Endothelial cell of umbilical vein (primary cell): ENCODE results near the gene GALNT1. TPM values are rescaled to one million over a fixed set of nuclear protein-coding genes. Genes with fewer than 3 reads are reported as not detected.

Experiments used
- BruUV-seq: library from RNA; stranded (reverse); fragments of 400-500 nt; replicated peaks from 2 replicates; lab custom pipeline; 2021; lab: Mats Ljungman, UMichigan
- CTCF ChIA-PET: fragments of 300-600, 350-600 bp; sonication (Branson Sonifier 250); formaldehyde crosslinking; loops from one replicate; lab custom pipeline; 2021; ENCODE audit warnings: antibody characterized with exemption, inconsistent platforms; lab: Charles Lee
- POLR2A ChIA-PET: fragments of 300-600, 350-600 bp; sonication (Branson Sonifier 250); formaldehyde crosslinking; loops from one replicate; lab custom pipeline; 2021; ENCODE audit warnings: antibody characterized with exemption, inconsistent platforms; lab: Charles Lee
- DNase-seq: peaks from one replicate; pipeline ENCODE4 v3.0.0-alpha.2; 2011; ENCODE audit warnings: low read depth, low spot score
- FAIRE-seq: peaks from 2 replicates; lab custom pipeline; 2011; peaks lifted over from hg19 to GRCh38; lab: Jason Lieb, UNC
- H2AFZ ChIP-seq: 2 replicates; pipeline ENCODE4 v1.6.0; 2012; ENCODE audit warnings: low read depth, low read length, control low read depth, inconsistent platforms
- H3K27ac ChIP-seq: 2 replicates; pipeline ENCODE4 v1.5.1; 2011; ENCODE audit warnings: low read depth, mild to moderate bottlenecking, control low read depth, low read length, moderate library complexity; ENCODE audit not compliant: insufficient read depth
- H3K27me3 ChIP-seq, 2 experiments: 2 replicates each; pipeline versions ENCODE4 v1.6.0 to v1.6.1; 2011; ENCODE audit warnings: low read length in 2 of 2, mixed read lengths in 1 of 2; ENCODE audit not compliant: control insufficient read depth in 2 of 2, insufficient read depth in 2 of 2
- H3K36me3 ChIP-seq, 2 experiments: 2 replicates in 1 of 2; 3 replicates in 1 of 2; pipeline ENCODE4 v1.5.1; 2011; ENCODE audit warnings: low read length in 2 of 2, mild to moderate bottlenecking in 1 of 2, moderate library complexity in 1 of 2; ENCODE audit not compliant: control insufficient read depth in 2 of 2, insufficient read depth in 2 of 2; ENCODE audit errors: extremely low read depth in 1 of 2
- H3K4me1 ChIP-seq: 3 replicates; pipeline ENCODE4 v1.5.1; 2011; ENCODE audit warnings: mild to moderate bottlenecking, low read length; ENCODE audit not compliant: control insufficient read depth, insufficient read depth; ENCODE audit errors: extremely low read depth
- H3K4me2 ChIP-seq: 2 replicates; pipeline ENCODE4 v1.6.1; 2011; ENCODE audit warnings: low read length, control low read depth, mixed read lengths; ENCODE audit not compliant: insufficient read depth
- H3K4me3 ChIP-seq, 3 experiments: fragments of 200-600 bp in 1 of 3; sonication (generic), shearing (Covaris generic) in 1 of 3; replicated peaks in 1 of 3; 2 replicates each; pipeline ENCODE4 v1.5.1; 2011 to 2016; ENCODE audit warnings: control low read depth in 3 of 3, low read length in 3 of 3, mild to moderate bottlenecking in 2 of 3, inconsistent platforms in 1 of 3, low read depth in 1 of 3, moderate library complexity in 1 of 3; ENCODE audit not compliant: insufficient read depth in 1 of 3
- H3K79me2 ChIP-seq: 2 replicates; pipeline ENCODE4 v1.6.0; 2012; ENCODE audit warnings: low read length, inconsistent platforms; ENCODE audit not compliant: control insufficient read depth, insufficient read depth
- H3K9ac ChIP-seq: replicated peaks from 2 replicates; pipeline ENCODE3; 2011; ENCODE audit warnings: low read length, control low read depth; ENCODE audit not compliant: insufficient read depth; ENCODE audit errors: extremely low read depth
- H3K9me1 ChIP-seq: replicated peaks from 3 replicates; pipeline ENCODE4 v1.6.0; 2011; ENCODE audit warnings: mild to moderate bottlenecking, low read length; ENCODE audit not compliant: control insufficient read depth, insufficient read depth; ENCODE audit errors: extremely low read depth
- H3K9me3 ChIP-seq: replicated peaks from 2 replicates; pipeline ENCODE4 v1.5.1; 2012; ENCODE audit warnings: low read length, inconsistent platforms; ENCODE audit not compliant: control insufficient read depth, insufficient read depth
- H4K20me1 ChIP-seq: replicated peaks from 2 replicates; pipeline ENCODE3; 2011; ENCODE audit warnings: mild to moderate bottlenecking, low read length; ENCODE audit not compliant: control insufficient read depth, insufficient read depth; ENCODE audit errors: extremely low read depth
- CTCF ChIP-seq, 2 donors: IDR thresholded peaks; 1 replicate in 1 of 2; 2 replicates in 1 of 2; pipeline ENCODE4 v1.5.1; 2011; ENCODE audit warnings: low read length in 2 of 2, mild to moderate bottlenecking in 2 of 2, moderate library complexity in 2 of 2, control low read depth in 1 of 2, inconsistent platforms in 1 of 2, low read depth in 1 of 2; ENCODE audit not compliant: insufficient read depth in 1 of 2; ENCODE audit errors: extremely low read depth in 1 of 2
- EZH2 ChIP-seq: IDR thresholded peaks from 2 replicates; pipeline ENCODE4 v1.6.1; 2012; ENCODE audit warnings: borderline replicate concordance, low read depth, mild to moderate bottlenecking, moderate library complexity, low read length, inconsistent platforms; ENCODE audit not compliant: severe bottlenecking
- FOS ChIP-seq: IDR thresholded peaks from 2 replicates; pipeline ENCODE4 v1.6.1; 2011; ENCODE audit warnings: mild to moderate bottlenecking, low read length, moderate library complexity, borderline replicate concordance; ENCODE audit not compliant: insufficient read depth
- GATA2 ChIP-seq: IDR thresholded peaks from 2 replicates; pipeline ENCODE4 v1.7.0; 2011; ENCODE audit warnings: low read depth, mild to moderate bottlenecking, moderate library complexity, mixed read lengths, low read length; ENCODE audit not compliant: insufficient read length, insufficient read depth
- JUN ChIP-seq: IDR thresholded peaks from 2 replicates; pipeline ENCODE4 v1.6.1; 2011; ENCODE audit warnings: borderline replicate concordance, low read depth; ENCODE audit not compliant: insufficient read length, insufficient read depth
- MAX ChIP-seq: IDR thresholded peaks from 2 replicates; pipeline ENCODE4 v1.6.1; 2011; ENCODE audit not compliant: insufficient read depth, insufficient read length
- MYC ChIP-seq: IDR thresholded peaks from one replicate; pipeline ENCODE4 v1.6.1; 2011; ENCODE audit warnings: mild to moderate bottlenecking, low read depth, low read length
- POLR2A ChIP-seq: IDR thresholded peaks from 2 replicates; pipeline ENCODE4 v1.6.1; 2012; ENCODE audit warnings: low read depth, mild to moderate bottlenecking, control low read depth, low read length
- POLR2AphosphoS5 ChIP-seq: IDR thresholded peaks from 2 replicates; pipeline ENCODE4 v1.6.1; 2012; ENCODE audit warnings: low read depth, mild to moderate bottlenecking, control low read depth, low read length, moderate library complexity; ENCODE audit not compliant: insufficient read depth
- dilution Hi-C: fragments of 300-500 bp; cut with MboI; formaldehyde crosslinking; loops from one replicate; pipeline ENCODE4 v1.15.0; 2019; ENCODE audit warnings: low sequenced_read_pairs; ENCODE audit not compliant: extremely low pct_ligation_motif_present
- intact Hi-C: fragments of 100-400 bp; cut with micrococcal nuclease; formaldehyde crosslinking; loops from one replicate; pipeline ENCODE4 v1.10.0; 2022
- polyA plus RNA-seq, 4 experiments: library from polyadenylated mRNA; depleted of rRNA in 3 of 4; stranded (reverse) in 3 of 4; unstranded in 1 of 4; fragments of >200 nt; gene quantifications; 2 replicates each; pipeline versions ENCODE4 v1.2.1 to v1.2.3, GENCODE V29; 2011 to 2012; ENCODE audit warnings: missing spikeins in 1 of 4
- total RNA-seq: library from RNA; stranded (reverse); gene quantifications from 2 replicates; pipeline ENCODE4 v1.2.3, GENCODE V29; 2021

Gene GALNT1
- total and polyA plus RNA-seq, 2 donors (not counting 3 experiments of a cell fraction or from before 2014, with no cell fraction given) = 89.9 to 360 TPM

- Histone ChIP-seq H3K36me3 (peaks cover 0 to 9% of the 10 kb centered on the region in 2 experiments), H2AFZ (no peak overlapping the region), H3K4me2 (no peak overlapping the region), H3K4me1 (peaks cover 66% of the 10 kb centered on the region), H3K79me2 (peaks cover 2% of the 10 kb centered on the region), H3K27me3 (no peaks in the 10 kb centered on the region), H3K9me1 (no peaks in the 10 kb centered on the region), H3K9ac (no peak overlapping the region), H4K20me1 (no peaks in the 10 kb centered on the region), H3K4me3 (no peak overlapping the region), H3K27ac (peak overlapping the region; percentile 82), H3K9me3 (no peaks in the 10 kb centered on the region)
- dilution Hi-C loops = no loop called here
- no TSS peak for BruUV-seq
- ChIA-PET POLR2A (no interaction called here), CTCF (interaction anchor here (1.7 kb wide), 1 partner anchor 11 kb away, joined by 7 read pairs; no protein-coding TSS in a partner anchor)
- DNase-seq (no peak), FAIRE-seq (no peak)
- intact Hi-C loops = loop anchor here (5.0 to 10.0 kb wide), 5 partner anchors 43 to 327 kb away; partner anchors contain the start of gene INO80C
- TF ChIP-seq JUN (no peak), MYC (no peak), GATA2 (no peak), CTCF (IDR thresholded peaks at IDR 0.05; ENCODE audit: extremely low read depth in 1 of 2, insufficient read depth in 1 of 2, low read depth in 1 of 2, low read length in 2 of 2) (no peak), MAX (no peak), FOS (no peak), POLR2A (no peak), POLR2AphosphoS5 (no peak), EZH2 (no peak)
These were observed 133.0 kb downstream of the GALNT1 start for GRCh38 chr18:35714539-35714938.
